ENCODE measurements around the gene ACOXL. TPM values are rescaled to one million over a fixed set of nuclear protein-coding genes. Genes with fewer than 3 reads are reported as not detected.

The ACOXL gene
- total and polyA plus RNA-seq, 2 donors = 0.38 to 0.41 TPM

- H3K27ac ChIP-seq (ENCODE audit: low read depth in 1 of 2, low read length in 1 of 2) = no peak overlapping the region
- H3K27me3 ChIP-seq (ENCODE audit: control insufficient read depth in 2 of 2, insufficient read depth in 1 of 2, low read length in 1 of 2) = no peaks in the 10 kb centered on the region
- peaks cover 0 to 8% of the 10 kb centered on the region in 2 donors for H3K4me1 ChIP-seq (ENCODE audit: control insufficient read depth in 2 of 2, insufficient read depth in 2 of 2, low read length in 2 of 2)
- no peaks in the 10 kb centered on the region for H3K36me3 ChIP-seq (ENCODE audit: control insufficient read depth in 2 of 2, insufficient read depth in 2 of 2, low read length in 1 of 2)
- 93% methylated on average over 4 of the region's 4 CpGs for WGBS
- H3K9me3 ChIP-seq (ENCODE audit: control insufficient read depth in 2 of 2, insufficient read depth in 1 of 2, low read length in 1 of 2) = no peaks in the 10 kb centered on the region
- no peak for DNase-seq (ENCODE audit: low read depth in 6 of 9, low spot score in 9 of 9)
- no peak overlapping the region for H3K4me3 ChIP-seq (ENCODE audit: low read length in 2 of 2)
Observed at GRCh38 chr2:110998311-110998710, 265.9 kb downstream of the ACOXL start.

GRCh38 chr2:110999626-111000025, 267.3 kb downstream of the ACOXL start:
- no peak overlapping the region for H3K27ac ChIP-seq (ENCODE audit: low read depth in 1 of 2, low read length in 1 of 2)
- no peaks in the 10 kb centered on the region for H3K9me3 ChIP-seq (ENCODE audit: control insufficient read depth in 2 of 2, insufficient read depth in 1 of 2, low read length in 1 of 2)
- H3K4me1 ChIP-seq (ENCODE audit: control insufficient read depth in 2 of 2, insufficient read depth in 2 of 2, low read length in 2 of 2) = peaks cover 0 to 2% of the 10 kb centered on the region in 2 donors
- no peaks in the 10 kb centered on the region for H3K36me3 ChIP-seq (ENCODE audit: control insufficient read depth in 2 of 2, insufficient read depth in 2 of 2, low read length in 1 of 2)
- H3K27me3 ChIP-seq (ENCODE audit: control insufficient read depth in 2 of 2, insufficient read depth in 1 of 2, low read length in 1 of 2) = no peaks in the 10 kb centered on the region
- DNase-seq (ENCODE audit: low read depth in 6 of 9, low spot score in 9 of 9) = no peak
- no peak overlapping the region for H3K4me3 ChIP-seq (ENCODE audit: low read length in 2 of 2)

GRCh38 chr2:111005307-111005706, 272.9 kb downstream of the ACOXL start:
- H3K27ac ChIP-seq (ENCODE audit: low read depth in 1 of 2, low read length in 1 of 2) = no peak overlapping the region
- H3K27me3 ChIP-seq (ENCODE audit: control insufficient read depth in 2 of 2, insufficient read depth in 1 of 2, low read length in 1 of 2) = no peaks in the 10 kb centered on the region
- no peak overlapping the region for H3K4me3 ChIP-seq (ENCODE audit: low read length in 2 of 2)
- no peaks in the 10 kb centered on the region for H3K36me3 ChIP-seq (ENCODE audit: control insufficient read depth in 2 of 2, insufficient read depth in 2 of 2, low read length in 1 of 2)
- DNase-seq (ENCODE audit: low read depth in 6 of 9, low spot score in 9 of 9) = no peak
- no peaks in the 10 kb centered on the region for H3K4me1 ChIP-seq (ENCODE audit: control insufficient read depth in 2 of 2, insufficient read depth in 2 of 2, low read length in 2 of 2)
- no peaks in the 10 kb centered on the region for H3K9me3 ChIP-seq (ENCODE audit: control insufficient read depth in 2 of 2, insufficient read depth in 1 of 2, low read length in 1 of 2)
- WGBS = 85% methylated on average over 3 of the region's 3 CpGs

- no peak overlapping the region for H3K27ac ChIP-seq (ENCODE audit: low read depth in 1 of 2, low read length in 1 of 2)
- no peaks in the 10 kb centered on the region for H3K36me3 ChIP-seq (ENCODE audit: control insufficient read depth in 2 of 2, insufficient read depth in 2 of 2, low read length in 1 of 2)
- no peak for DNase-seq (ENCODE audit: low read depth in 6 of 9, low spot score in 9 of 9)
- no peaks in the 10 kb centered on the region for H3K27me3 ChIP-seq (ENCODE audit: control insufficient read depth in 2 of 2, insufficient read depth in 1 of 2, low read length in 1 of 2)
- H3K4me1 ChIP-seq (ENCODE audit: control insufficient read depth in 2 of 2, insufficient read depth in 2 of 2, low read length in 2 of 2) = no peaks in the 10 kb centered on the region
- no peaks in the 10 kb centered on the region for H3K9me3 ChIP-seq (ENCODE audit: control insufficient read depth in 2 of 2, insufficient read depth in 1 of 2, low read length in 1 of 2)
- 95% methylated on average over 4 of the region's 4 CpGs for WGBS
- no peak overlapping the region for H3K4me3 ChIP-seq (ENCODE audit: low read length in 2 of 2)
Observed at GRCh38 chr2:111005821-111006220, 273.4 kb downstream of the ACOXL start.

- DNase-seq (ENCODE audit: low read depth in 6 of 9, low spot score in 9 of 9) = no peak
- H3K4me1 ChIP-seq (ENCODE audit: control insufficient read depth in 2 of 2, insufficient read depth in 2 of 2, low read length in 2 of 2) = no peaks in the 10 kb centered on the region
- 96% methylated on average over 7 of the region's 7 CpGs for WGBS
- H3K4me3 ChIP-seq (ENCODE audit: low read length in 2 of 2) = no peak overlapping the region
- no peaks in the 10 kb centered on the region for H3K36me3 ChIP-seq (ENCODE audit: control insufficient read depth in 2 of 2, insufficient read depth in 2 of 2, low read length in 1 of 2)
- no peak overlapping the region for H3K27ac ChIP-seq (ENCODE audit: low read depth in 1 of 2, low read length in 1 of 2)
- no peaks in the 10 kb centered on the region for H3K27me3 ChIP-seq (ENCODE audit: control insufficient read depth in 2 of 2, insufficient read depth in 1 of 2, low read length in 1 of 2)
- H3K9me3 ChIP-seq (ENCODE audit: control insufficient read depth in 2 of 2, insufficient read depth in 1 of 2, low read length in 1 of 2) = no peaks in the 10 kb centered on the region
Observed at GRCh38 chr2:111007757-111008688, 275.6 kb downstream of the ACOXL start.

GRCh38 chr2:111011218-111011617, 278.8 kb downstream of the ACOXL start:
- Histone ChIP-seq H3K4me3 (ENCODE audit: low read length in 2 of 2) (no peak overlapping the region), H3K4me1 (ENCODE audit: control insufficient read depth in 2 of 2, insufficient read depth in 2 of 2, low read length in 2 of 2) (no peaks in the 10 kb centered on the region), H3K9me3 (ENCODE audit: control insufficient read depth in 2 of 2, insufficient read depth in 1 of 2, low read length in 1 of 2) (no peaks in the 10 kb centered on the region), H3K27ac (ENCODE audit: low read depth in 1 of 2, low read length in 1 of 2) (no peak overlapping the region), H3K27me3 (ENCODE audit: control insufficient read depth in 2 of 2, insufficient read depth in 1 of 2, low read length in 1 of 2) (no peaks in the 10 kb centered on the region), H3K36me3 (ENCODE audit: control insufficient read depth in 2 of 2, insufficient read depth in 2 of 2, low read length in 1 of 2) (no peaks in the 10 kb centered on the region)
- no peak for DNase-seq (ENCODE audit: low read depth in 6 of 9, low spot score in 9 of 9)

- DNase-seq (ENCODE audit: low read depth in 6 of 9, low spot score in 9 of 9) = no peak
- WGBS = 92% methylated on average over 2 of the region's 2 CpGs
- Histone ChIP-seq H3K4me3 (ENCODE audit: low read length in 2 of 2) (no peak overlapping the region), H3K36me3 (ENCODE audit: control insufficient read depth in 2 of 2, insufficient read depth in 2 of 2, low read length in 1 of 2) (no peaks in the 10 kb centered on the region), H3K27me3 (ENCODE audit: control insufficient read depth in 2 of 2, insufficient read depth in 1 of 2, low read length in 1 of 2) (no peaks in the 10 kb centered on the region), H3K4me1 (ENCODE audit: control insufficient read depth in 2 of 2, insufficient read depth in 2 of 2, low read length in 2 of 2) (no peaks in the 10 kb centered on the region), H3K9me3 (ENCODE audit: control insufficient read depth in 2 of 2, insufficient read depth in 1 of 2, low read length in 1 of 2) (no peaks in the 10 kb centered on the region), H3K27ac (ENCODE audit: low read depth in 1 of 2, low read length in 1 of 2) (no peak overlapping the region)
Observed at GRCh38 chr2:111015283-111015995, 283.1 kb downstream of the ACOXL start.

GRCh38 chr2:111017034-111017622, 284.8 kb downstream of the ACOXL start:
- no peak for DNase-seq (ENCODE audit: low read depth in 6 of 9, low spot score in 9 of 9)
- no peaks in the 10 kb centered on the region for H3K9me3 ChIP-seq (ENCODE audit: control insufficient read depth in 2 of 2, insufficient read depth in 1 of 2, low read length in 1 of 2)
- no peaks in the 10 kb centered on the region for H3K27me3 ChIP-seq (ENCODE audit: control insufficient read depth in 2 of 2, insufficient read depth in 1 of 2, low read length in 1 of 2)
- H3K4me3 ChIP-seq (ENCODE audit: low read length in 2 of 2) = no peak overlapping the region
- no peaks in the 10 kb centered on the region for H3K36me3 ChIP-seq (ENCODE audit: control insufficient read depth in 2 of 2, insufficient read depth in 2 of 2, low read length in 1 of 2)
- no peak overlapping the region for H3K27ac ChIP-seq (ENCODE audit: low read depth in 1 of 2, low read length in 1 of 2)
- 94% methylated on average over 7 of the region's 7 CpGs for WGBS
- no peaks in the 10 kb centered on the region for H3K4me1 ChIP-seq (ENCODE audit: control insufficient read depth in 2 of 2, insufficient read depth in 2 of 2, low read length in 2 of 2)

GRCh38 chr2:111017909-111018308, 285.5 kb downstream of the ACOXL start:
- Histone ChIP-seq H3K4me3 (ENCODE audit: low read length in 2 of 2) (no peak overlapping the region), H3K4me1 (ENCODE audit: control insufficient read depth in 2 of 2, insufficient read depth in 2 of 2, low read length in 2 of 2) (no peaks in the 10 kb centered on the region), H3K27me3 (ENCODE audit: control insufficient read depth in 2 of 2, insufficient read depth in 1 of 2, low read length in 1 of 2) (no peaks in the 10 kb centered on the region), H3K36me3 (ENCODE audit: control insufficient read depth in 2 of 2, insufficient read depth in 2 of 2, low read length in 1 of 2) (no peaks in the 10 kb centered on the region), H3K9me3 (ENCODE audit: control insufficient read depth in 2 of 2, insufficient read depth in 1 of 2, low read length in 1 of 2) (no peaks in the 10 kb centered on the region), H3K27ac (ENCODE audit: low read depth in 1 of 2, low read length in 1 of 2) (no peak overlapping the region)
- 91% methylated on average over 7 of the region's 7 CpGs for WGBS
- DNase-seq (ENCODE audit: low read depth in 6 of 9, low spot score in 9 of 9) = no peak
